DND-41 (cell line): Measurements from ENCODE around the gene TJP3.

Source experiments
- ATAC-seq: fragments of 200-7000 bp; cut with Tn5 transposase; 3 replicates; pipeline ENCODE4 v1.9.1; 2021; ENCODE audit warnings: low read depth; ENCODE audit not compliant: insufficient read depth
- DNase-seq: peaks from one replicate; pipeline ENCODE4 v3.0.0-alpha.2; 2020
- H2AFZ ChIP-seq: 2 replicates; pipeline ENCODE4 v1.6.0; 2012; ENCODE audit warnings: low read depth, low read length
- H3K27ac ChIP-seq: 2 replicates; pipeline ENCODE4 v1.5.1; 2012; ENCODE audit warnings: low read length, inconsistent platforms
- H3K27me3 ChIP-seq: fragments of 200-600 bp; sonication (generic); 2 replicates; pipeline ENCODE4 v1.6.0; 2012; ENCODE audit warnings: low read length, mild to moderate bottlenecking, inconsistent platforms; ENCODE audit not compliant: insufficient read depth, poor library complexity
- H3K36me3 ChIP-seq: 2 replicates; pipeline ENCODE4 v1.5.1; 2012; ENCODE audit warnings: low read length, inconsistent platforms; ENCODE audit not compliant: insufficient read depth
- H3K4me1 ChIP-seq: 2 replicates; pipeline ENCODE4 v1.5.1; 2012; ENCODE audit warnings: mild to moderate bottlenecking, low read length; ENCODE audit not compliant: insufficient read depth
- H3K4me2 ChIP-seq: 2 replicates; pipeline ENCODE4 v1.6.0; 2012; ENCODE audit warnings: mild to moderate bottlenecking, moderate library complexity, low read length, inconsistent platforms; ENCODE audit not compliant: insufficient read depth
- H3K4me3 ChIP-seq, 2 experiments: fragments of 200-600 bp in 1 of 2; shearing (Covaris generic) in 1 of 2; 2 replicates each; pipeline ENCODE4 v1.5.1; 2012 to 2016; ENCODE audit warnings: inconsistent platforms in 2 of 2, low read length in 2 of 2, mild to moderate bottlenecking in 2 of 2, low read depth in 1 of 2, moderate library complexity in 1 of 2
- H3K79me2 ChIP-seq: 2 replicates; pipeline ENCODE4 v1.6.0; 2012; ENCODE audit warnings: low read length, inconsistent platforms; ENCODE audit not compliant: insufficient read depth
- H3K9ac ChIP-seq: 2 replicates; pipeline ENCODE4 v1.6.0; 2012; ENCODE audit warnings: low read depth, mild to moderate bottlenecking, inconsistent platforms, low read length, moderate library complexity
- H3K9me3 ChIP-seq: 2 replicates; pipeline ENCODE4 v1.5.1; 2012; ENCODE audit warnings: low read length, moderate library complexity, mild to moderate bottlenecking, inconsistent platforms; ENCODE audit not compliant: insufficient read depth, severe bottlenecking
- H4K20me1 ChIP-seq: 2 replicates; pipeline ENCODE4 v1.6.0; 2012; ENCODE audit warnings: low read length; ENCODE audit not compliant: insufficient read depth
- CTCF ChIP-seq: IDR thresholded peaks from 2 replicates; pipeline ENCODE4 v1.5.1; 2012; ENCODE audit warnings: borderline replicate concordance, low read length, moderate library complexity, mild to moderate bottlenecking; ENCODE audit not compliant: poor library complexity, severe bottlenecking; ENCODE audit errors: extremely low read depth
- EZH2 ChIP-seq: IDR thresholded peaks from 3 replicates; pipeline ENCODE4 v1.6.1; 2012; ENCODE audit warnings: borderline replicate concordance, low read depth, mild to moderate bottlenecking, moderate library complexity, low read length, inconsistent platforms; ENCODE audit not compliant: severe bottlenecking

TJP3 gene

DNA sequence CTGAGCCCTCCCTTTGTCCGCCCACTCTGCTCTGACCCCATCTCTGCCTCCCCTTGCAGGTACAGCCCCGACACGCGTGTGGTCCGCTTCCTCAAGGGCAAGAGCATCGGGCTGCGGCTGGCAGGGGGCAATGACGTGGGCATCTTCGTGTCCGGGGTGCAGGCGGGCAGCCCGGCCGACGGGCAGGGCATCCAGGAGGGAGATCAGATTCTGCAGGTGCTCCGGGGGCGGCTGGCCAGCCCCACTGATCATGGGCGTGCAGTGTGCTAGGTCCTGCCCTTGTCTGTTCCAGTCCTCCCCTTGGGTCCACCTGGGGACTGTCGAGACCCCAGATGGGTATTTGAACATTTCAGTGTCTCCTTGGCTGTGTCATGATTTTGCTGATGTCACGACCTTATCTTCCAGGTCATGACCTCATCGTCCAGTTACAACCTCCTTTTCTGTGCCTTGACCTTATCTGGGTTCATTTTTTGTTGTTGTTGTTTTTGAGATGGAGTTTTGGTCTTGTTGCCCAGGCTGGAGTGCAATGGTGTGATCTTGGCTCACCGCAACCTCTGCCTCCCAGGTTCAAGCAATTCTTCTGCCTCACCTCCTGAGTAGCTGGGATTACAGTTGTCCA lies 28.0 kb downstream of the TJP3 start:
- Histone ChIP-seq H3K79me2 (no peaks in the 10 kb centered on the region), H3K27me3 (no peaks in the 10 kb centered on the region), H3K4me2 (no peak overlapping the region), H3K4me1 (no peaks in the 10 kb centered on the region), H3K4me3 (no peak overlapping the region), H3K9ac (no peak overlapping the region), H3K9me3 (no peaks in the 10 kb centered on the region), H3K27ac (no peak overlapping the region), H3K36me3 (no peaks in the 10 kb centered on the region), H2AFZ (no peak overlapping the region), H4K20me1 (no peaks in the 10 kb centered on the region)
- no peak for ATAC-seq
- TF ChIP-seq CTCF: no peak
- TF ChIP-seq EZH2: no peak
- no peak for DNase-seq

- no peaks in the 10 kb centered on the region for H3K4me1 ChIP-seq
- H3K9ac ChIP-seq: no peak overlapping the region
- no peak overlapping the region for H3K4me2 ChIP-seq
- H4K20me1 ChIP-seq: no peaks in the 10 kb centered on the region
- no peaks in the 10 kb centered on the region for H3K9me3 ChIP-seq
- no peaks in the 10 kb centered on the region for H3K36me3 ChIP-seq
- TF ChIP-seq CTCF (no peak), EZH2 (no peak)
- no peak overlapping the region for H3K4me3 ChIP-seq
- no peaks in the 10 kb centered on the region for H3K79me2 ChIP-seq
- ATAC-seq (no peak), DNase-seq (no peak)
- H3K27me3 ChIP-seq: no peaks in the 10 kb centered on the region
- H2AFZ ChIP-seq: no peak overlapping the region
- no peak overlapping the region for H3K27ac ChIP-seq
Measured at GRCh38 chr19:3737487-3738205, 29.5 kb downstream of the TJP3 start.

- no peaks in the 10 kb centered on the region for H3K4me1 ChIP-seq
- no peak overlapping the region for H3K4me2 ChIP-seq
- H2AFZ ChIP-seq: no peak overlapping the region
- H3K36me3 ChIP-seq: no peaks in the 10 kb centered on the region
- no peaks in the 10 kb centered on the region for H4K20me1 ChIP-seq
- TF ChIP-seq CTCF (no peak), EZH2 (no peak)
- DNase-seq (no peak), ATAC-seq (no peak)
- no peaks in the 10 kb centered on the region for H3K79me2 ChIP-seq
- H3K4me3 ChIP-seq: no peak overlapping the region
- H3K9ac ChIP-seq: no peak overlapping the region
- H3K27me3 ChIP-seq: no peaks in the 10 kb centered on the region
- no peak overlapping the region for H3K27ac ChIP-seq
- no peaks in the 10 kb centered on the region for H3K9me3 ChIP-seq
Measured at GRCh38 chr19:3738477-3739220, 30.5 kb downstream of the TJP3 start.
